ENCODE measurements around the gene POU3F1.

POU3F1 gene

GRCh38 chr1:38028105-38028591 lies 18.4 kb downstream of the POU3F1 start:
- DNase-seq (ENCODE audit: low spot score), result no peak

- DNase-seq (ENCODE audit: low spot score), result no peak
Measured at GRCh38 chr1:38027201-38028104, 19.1 kb downstream of the POU3F1 start.

GRCh38 chr1:38026592-38027200 lies 19.9 kb downstream of the POU3F1 start:
- no peak for DNase-seq (ENCODE audit: low spot score)

GRCh38 chr1:38025664-38026063 lies 20.9 kb downstream of the POU3F1 start:
- DNase-seq (ENCODE audit: low spot score), result no peak

GRCh38 chr1:38025233-38025632 lies 21.4 kb downstream of the POU3F1 start:
- DNase-seq (ENCODE audit: low spot score), result no peak

- DNase-seq (ENCODE audit: low spot score), result no peak
Measured at GRCh38 chr1:38022810-38023209, 23.8 kb downstream of the POU3F1 start.

- no peak for DNase-seq (ENCODE audit: low spot score)
Measured at GRCh38 chr1:38021969-38022368, 24.6 kb downstream of the POU3F1 start.

GRCh38 chr1:38020396-38020795 lies 26.2 kb downstream of the POU3F1 start:
- no peak for DNase-seq (ENCODE audit: low spot score)

GRCh38 chr1:38018864-38019343 lies 27.7 kb downstream of the POU3F1 start:
- DNase-seq (ENCODE audit: low spot score), result peak; percentile 38

GRCh38 chr1:38015978-38016725 lies 30.4 kb downstream of the POU3F1 start:
- no peak for DNase-seq (ENCODE audit: low spot score)

- no peak for DNase-seq (ENCODE audit: low spot score)
Measured at GRCh38 chr1:38014724-38015424, 31.7 kb downstream of the POU3F1 start.

- DNase-seq (ENCODE audit: low spot score), result no peak
Measured at GRCh38 chr1:38014171-38014570, 32.4 kb downstream of the POU3F1 start.

- no peak for DNase-seq (ENCODE audit: low spot score)
Measured at GRCh38 chr1:38013227-38013622, 33.4 kb downstream of the POU3F1 start.

- DNase-seq (ENCODE audit: low spot score), result peak; percentile 96
Measured at GRCh38 chr1:38012363-38013226, 34.0 kb downstream of the POU3F1 start, which contains the start of gene UTP11. TSS of gene UTP11 (plus strand) at chr1:38012734. CDS start at chr1:38012803, 69 bp downstream.

- DNase-seq (ENCODE audit: low spot score), result no peak
Measured at GRCh38 chr1:38009841-38010180, 36.8 kb downstream of the POU3F1 start.

GRCh38 chr1:38009088-38009840 lies 37.3 kb downstream of the POU3F1 start:
- no peak for DNase-seq (ENCODE audit: low spot score)

GRCh38 chr1:38006008-38006828 lies 40.4 kb downstream of the POU3F1 start:
- no peak for DNase-seq (ENCODE audit: low spot score)

- peak; percentile 40 for DNase-seq (ENCODE audit: low spot score)
Measured at GRCh38 chr1:38005195-38006007, 41.2 kb downstream of the POU3F1 start, which contains the start of gene FHL3. TSS of gene FHL3 (minus strand) at chr1:38005514. CDS start at chr1:37999412, 6,102 bp downstream.

All from germinal center (tissue), 1 donor.